Fibroblast of mammary gland (primary cell): ENCODE results near the gene TESMIN.

ENCODE experiments used
- DNase-seq: peaks from one replicate; pipeline ENCODE4 v3.0.0-alpha.2; 2010; ENCODE audit warnings: low read depth
- H3K4me3 ChIP-seq: 2 replicates; pipeline ENCODE4 v1.5.1; 2011; ENCODE audit warnings: low read depth, mild to moderate bottlenecking, low read length, moderate library complexity; ENCODE audit not compliant: control insufficient read depth
- CTCF ChIP-seq: conservative IDR thresholded peaks from 2 replicates; pipeline ENCODE4 v1.5.1; 2011; ENCODE audit warnings: low read depth, low read length, inconsistent platforms; ENCODE audit not compliant: control insufficient read depth, insufficient read depth

Gene TESMIN

DNA sequence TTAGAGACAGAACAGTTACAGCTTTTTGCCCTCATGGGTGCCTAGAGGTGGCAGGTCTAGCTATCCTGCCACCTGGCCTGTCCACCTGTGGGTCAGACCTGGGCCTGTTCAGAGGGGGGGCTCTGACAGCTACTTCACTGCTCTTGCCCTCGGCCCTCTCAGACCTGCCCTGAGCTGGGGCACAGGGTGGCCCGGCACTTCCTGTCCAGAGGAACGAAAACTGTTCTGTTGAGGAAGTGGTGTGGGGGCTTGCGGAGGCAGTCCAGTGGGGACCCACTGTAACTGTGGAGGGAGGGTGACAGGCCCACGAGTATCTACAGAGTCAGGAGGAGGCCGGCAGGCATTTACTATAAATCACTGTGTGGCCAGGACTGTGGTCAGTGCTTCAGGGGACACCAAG, 16.2 kb downstream of the TESMIN start:
- no peak overlapping the region for H3K4me3 ChIP-seq
- no peak for TF ChIP-seq CTCF
- DNase-seq: no peak

DNA sequence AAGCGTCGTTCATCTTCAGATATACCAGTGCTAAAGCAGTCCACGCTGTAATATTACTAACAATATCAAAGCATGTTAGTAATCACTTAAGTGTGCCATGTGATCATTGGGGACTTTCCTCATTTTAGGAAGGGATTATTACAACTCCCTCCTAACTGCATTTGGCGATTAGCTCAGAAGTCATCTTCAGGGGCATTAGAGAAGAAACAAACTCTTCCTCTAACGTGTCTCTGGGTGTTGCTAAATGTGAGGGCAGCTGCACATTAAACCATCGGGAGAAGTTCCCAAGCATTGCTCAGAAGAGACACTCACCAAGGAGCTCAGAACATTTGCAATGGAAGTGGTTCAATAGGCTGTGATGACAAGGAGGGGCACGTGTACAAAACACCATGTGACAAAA, 17.2 kb downstream of the TESMIN start:
- DNase-seq: no peak
- TF ChIP-seq CTCF: no peak
- no peak overlapping the region for H3K4me3 ChIP-seq

DNA sequence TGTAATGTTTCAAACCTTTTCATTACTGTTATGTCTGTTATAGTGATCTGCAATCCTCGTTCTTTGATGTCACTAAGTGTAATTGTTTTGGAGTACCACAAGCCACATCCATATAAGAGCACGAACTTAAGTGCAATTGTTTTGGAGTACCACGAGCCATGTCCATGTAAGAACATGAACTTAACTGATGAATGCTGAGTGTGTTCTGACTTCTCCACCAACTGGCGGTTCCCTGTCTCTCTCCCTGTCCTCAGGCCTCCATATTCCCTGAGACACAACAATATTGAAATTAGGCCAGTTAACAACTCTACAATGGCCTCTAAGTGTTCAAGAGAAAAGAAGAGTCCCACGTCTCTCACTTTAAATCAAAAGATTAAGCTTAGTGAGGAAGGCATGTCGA, 23.5 kb downstream of the TESMIN start:
- no peak overlapping the region for H3K4me3 ChIP-seq
- peak; percentile 11 for TF ChIP-seq CTCF
- peak; percentile 19 for DNase-seq

GRCh38 chr11:68724293-68724692, 27.0 kb downstream of the TESMIN start:
- no peak overlapping the region for H3K4me3 ChIP-seq
- no peak for TF ChIP-seq CTCF
- DNase-seq: no peak

GRCh38 chr11:68722143-68722542, 29.2 kb downstream of the TESMIN start:
- no peak for TF ChIP-seq CTCF

GRCh38 chr11:68721075-68721474, 30.2 kb downstream of the TESMIN start:
- DNase-seq: no peak
- no peak for TF ChIP-seq CTCF
- no peak overlapping the region for H3K4me3 ChIP-seq

More at GRCh38 chr11:68722143-68722542, 29.2 kb downstream of the TESMIN start:
- DNase-seq: no peak
- H3K4me3 ChIP-seq: no peak overlapping the region

DNA sequence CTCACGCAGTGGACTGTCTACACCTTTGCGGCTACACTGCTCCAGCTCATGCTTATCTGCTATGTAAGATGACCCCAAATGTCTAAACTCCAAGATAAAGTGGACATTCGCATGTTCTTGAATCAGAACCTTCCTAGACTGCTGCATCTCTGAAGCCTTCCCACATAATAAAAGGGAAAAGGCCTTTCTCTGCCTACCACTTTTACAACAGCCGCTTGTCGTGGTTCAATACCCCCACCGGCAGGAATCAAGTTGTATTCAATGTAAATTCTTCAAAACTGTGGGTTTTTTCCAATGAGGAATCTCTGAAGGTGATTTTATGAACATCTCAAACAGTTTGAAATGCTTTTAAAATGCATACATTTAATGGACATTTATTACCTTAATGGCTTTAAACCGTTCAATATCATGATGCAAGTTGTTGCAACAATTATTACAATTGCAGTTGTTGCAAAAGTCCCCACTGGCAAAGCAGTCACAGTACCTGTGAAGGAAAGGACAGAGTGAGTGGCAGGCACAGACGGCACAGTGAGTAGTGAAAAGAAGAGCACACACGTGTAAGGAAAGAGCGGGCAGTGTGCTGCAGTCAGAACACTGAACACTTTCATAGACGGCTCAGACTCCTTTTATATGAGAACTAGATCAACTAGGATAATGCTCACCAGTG, 35.7 kb downstream of the TESMIN start:
- no peak for TF ChIP-seq CTCF
- H3K4me3 ChIP-seq: no peak overlapping the region
- no peak for DNase-seq
